Measurements from ENCODE around the gene TBL3. TPM values are rescaled to one million over a fixed set of nuclear protein-coding genes. Genes with fewer than 3 reads are reported as not detected.

Gene TBL3
- total RNA-seq, 1 experiment from 2014 or later = 68.9 TPM

- CTCF ChIA-PET = no interaction called here
- Histone ChIP-seq H3K79me2 (ENCODE audit: insufficient read depth, low read length) (peaks cover 14% of the 10 kb centered on the region; the same call in 1 of the 2 replicates), H3K27me3 (ENCODE audit: insufficient read depth, low read length) (no peaks in the 10 kb centered on the region), H3K4me3 (replicated peaks in 1 of 2; ENCODE audit: low read depth in 1 of 2, low read length in 2 of 2) (peak overlapping the region; percentile 60 to 77), H3K36me3 (ENCODE audit: control insufficient read depth in 1 of 2, insufficient read depth in 2 of 2, low read length in 2 of 2) (no peaks in the 10 kb centered on the region), H3K9me3 (ENCODE audit: control insufficient read depth in 1 of 2, insufficient read depth in 1 of 2, low read depth in 1 of 2, low read length in 2 of 2) (no peaks in the 10 kb centered on the region), H3K9me2 (ENCODE audit: insufficient read depth) (no peaks in the 10 kb centered on the region), H4K20me1 (ENCODE audit: insufficient read depth) (no peaks in the 10 kb centered on the region), H2AFZ (ENCODE audit: low read depth, low read length, poor library complexity, severe bottlenecking) (no peak overlapping the region), H3K27ac (ENCODE audit: low read depth, low read length) (peak overlapping the region; percentile 72; the same call in 1 of the 2 replicates), H3K4me2 (ENCODE audit: low read length) (peak overlapping the region; percentile 99), H3K4me1 (ENCODE audit: control insufficient read depth in 1 of 2, insufficient read depth in 2 of 2, low read length in 2 of 2) (peaks cover 19 to 35% of the 10 kb centered on the region in 2 experiments), H3K9ac (ENCODE audit: low read length) (peak overlapping the region; percentile 76)
- POLR2A ChIA-PET = no interaction called here
- ATAC-seq (no peak), DNase-seq (ENCODE audit: low read depth, low spot score) (no peak)
- TF ChIP-seq ZFX (IDR thresholded peaks at IDR 0.05) (no peak), CTCF (IDR thresholded peaks at IDR 0.05 in 2 of 3, conservative IDR thresholded peaks at IDR 0.05 in 1 of 3; ENCODE audit: borderline replicate concordance in 1 of 3, insufficient read depth in 1 of 3, low read depth in 2 of 3, low read length in 2 of 3) (no peak), ATF3 (IDR thresholded peaks at IDR 0.05) (no peak), TCF7L2 (IDR thresholded peaks at IDR 0.05; ENCODE audit: borderline replicate concordance, extremely low read depth, insufficient read depth, insufficient read length) (no peak), SP1 (IDR thresholded peaks at IDR 0.05; ENCODE audit: low read depth) (no peak), REST (IDR thresholded peaks at IDR 0.05; ENCODE audit: low read depth) (no peak), ELF1 (IDR thresholded peaks at IDR 0.05; ENCODE audit: borderline replicate concordance, low read depth) (no peak), MAX (IDR thresholded peaks at IDR 0.05) (no peak), POLR2A (IDR thresholded peaks at IDR 0.05; ENCODE audit: borderline replicate concordance, extremely low read depth, insufficient read depth, insufficient read length) (no peak), YY1 (IDR thresholded peaks at IDR 0.05; ENCODE audit: extremely low read depth, insufficient replicate concordance, low read depth, low read length) (no peak), ZBTB33 (IDR thresholded peaks at IDR 0.05; ENCODE audit: extremely low read depth, insufficient replicate concordance, low read length) (no peak), FOSL1 (IDR thresholded peaks at IDR 0.05; ENCODE audit: low read depth) (no peak)
- intact Hi-C loops (cut with micrococcal nuclease) = loop anchor here (10.0 kb wide), 1 partner anchor 227 kb away; the partner anchor contains the start of gene ECI1
- RAD21 ChIA-PET (ENCODE audit: low non-redundant PET in 1 of 2, low total read pairs in 2 of 2, uncharacterized antibody in 2 of 2, unreplicated experiment in 2 of 2) = interaction anchor here in 1 of 2 experiments (1.2 kb wide), 1 partner anchor 112 kb away, joined by 3 read pairs; no protein-coding TSS in a partner anchor
- no TSS peak for BruUV-seq (replicated peaks)
Observed at GRCh38 chr16:2028146-2028545, 56.3 kb downstream of the TBL3 start.

Data from HCT116 (cell line).